Neural crest cell (in vitro differentiated cells): ENCODE data around the gene ANKFY1. TPM values are rescaled to one million over a fixed set of nuclear protein-coding genes. Genes with fewer than 3 reads are reported as not detected.
A peak's percentile ranks its signal among the peaks of the same experiment; 100 is the strongest.

Experiments used
- DNase-seq: peaks from one replicate; pipeline ENCODE4 v3.0.0; 2021; ENCODE audit warnings: low read depth, mixed read lengths, low spot score
- H3K27ac Mint-ChIP-seq: one replicate; pipeline ENCODE4 v1.8.0; 2021; ENCODE audit warnings: mild to moderate bottlenecking, mixed read lengths; ENCODE audit not compliant: unreplicated experiment
- H3K27me3 Mint-ChIP-seq: 2 replicates; pipeline ENCODE4 v1.8.0; 2021; ENCODE audit warnings: low read depth, mild to moderate bottlenecking, mixed read lengths
- H3K36me3 Mint-ChIP-seq: 2 replicates; pipeline ENCODE4 v1.8.0; 2021; ENCODE audit warnings: low read depth, mild to moderate bottlenecking, mixed read lengths
- H3K4me1 Mint-ChIP-seq: 2 replicates; pipeline ENCODE4 v1.8.0; 2021; ENCODE audit warnings: mixed read lengths
- H3K4me3 Mint-ChIP-seq: one replicate; pipeline ENCODE4 v1.8.0; 2021; ENCODE audit warnings: mild to moderate bottlenecking, mixed read lengths
- H3K9me3 Mint-ChIP-seq: 2 replicates; pipeline ENCODE4 v1.8.0; 2021; ENCODE audit warnings: mixed read lengths
- CTCF ChIP-seq: fragments of 200-600 bp; sonication (generic); conservative IDR thresholded peaks from 2 replicates; pipeline ENCODE4 v1.5.0; 2021; ENCODE audit warnings: antibody characterized with exemption, mild to moderate bottlenecking
- total RNA-seq: library from RNA; stranded (reverse); gene quantifications from 2 replicates; pipeline ENCODE4 v1.2.1, GENCODE V29; 2021

The ANKFY1 gene
- total RNA-seq, 1 donor from 2014 or later = 73.5 TPM

DNA sequence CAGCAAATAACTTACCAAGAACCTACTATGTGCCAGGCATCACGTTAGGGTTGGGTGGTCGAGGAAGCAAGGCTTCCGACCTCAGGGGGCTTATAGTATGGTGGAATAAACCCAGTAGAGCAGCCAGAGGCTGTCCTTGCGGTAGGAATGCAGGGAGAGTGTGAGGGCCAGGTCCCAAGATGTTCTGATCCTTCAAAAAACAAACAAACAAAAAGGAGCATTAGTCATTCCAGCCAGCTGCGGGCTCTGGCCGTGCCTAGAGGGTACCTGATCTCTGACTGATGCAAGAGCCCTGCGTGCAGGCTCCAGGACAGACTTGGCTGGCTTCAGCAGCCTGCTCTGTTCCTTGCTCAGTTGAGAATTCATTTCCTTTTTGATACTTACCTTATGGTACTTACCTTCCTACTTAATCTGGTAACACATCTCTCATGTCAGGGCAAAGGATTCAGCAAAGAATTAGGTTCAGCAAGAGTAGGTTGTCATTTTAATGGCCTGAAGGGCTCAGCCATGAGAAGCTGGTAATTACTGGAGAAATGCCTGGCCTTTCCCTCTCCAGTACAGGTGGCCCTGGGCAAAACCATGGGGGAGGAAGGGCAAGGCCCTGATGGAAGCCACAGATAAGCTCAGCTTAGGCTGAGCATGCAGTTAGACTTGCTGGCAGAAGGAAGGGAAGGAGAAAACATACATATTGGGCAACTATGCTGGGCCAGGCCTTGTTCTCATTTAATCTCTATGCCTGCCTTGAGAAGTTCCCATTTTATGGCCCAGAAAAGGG lies 102.4 kb downstream of the ANKFY1 start:
- Mint-ChIP-seq H3K4me1 (peaks cover 17% of the 10 kb centered on the region), H3K36me3 (no peaks in the 10 kb centered on the region), H3K27ac (peak overlapping the region; percentile 8), H3K27me3 (no peaks in the 10 kb centered on the region), H3K4me3 (no peak overlapping the region), H3K9me3 (no peaks in the 10 kb centered on the region)
- no peak for DNase-seq
- TF ChIP-seq CTCF = no peak

GRCh38 chr17:4160294-4160859 lies 103.4 kb downstream of the ANKFY1 start:
- TF ChIP-seq CTCF = no peak
- peaks cover 17% of the 10 kb centered on the region for H3K4me1 Mint-ChIP-seq
- no peaks in the 10 kb centered on the region for H3K9me3 Mint-ChIP-seq
- H3K36me3 Mint-ChIP-seq = no peaks in the 10 kb centered on the region
- no peak for DNase-seq
- no peaks in the 10 kb centered on the region for H3K27me3 Mint-ChIP-seq
- H3K27ac Mint-ChIP-seq = no peak overlapping the region
- no peak overlapping the region for H3K4me3 Mint-ChIP-seq

DNA sequence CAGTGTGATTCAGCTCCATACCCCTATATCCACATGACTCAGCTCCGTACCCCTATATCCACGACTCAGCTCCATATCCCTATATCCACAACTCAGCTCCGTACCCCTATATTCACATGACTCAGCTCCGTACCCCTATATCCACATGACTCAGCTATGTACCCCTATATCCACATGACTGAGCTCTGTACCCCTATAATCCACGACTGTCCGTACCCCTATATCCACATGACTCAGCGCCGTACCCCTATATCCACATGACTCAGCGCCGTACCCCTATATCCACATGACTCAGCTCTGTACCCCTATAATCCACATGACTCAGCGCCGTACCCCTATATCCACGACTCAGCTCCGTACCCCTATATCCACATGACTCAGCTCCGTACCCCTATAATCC lies 104.0 kb downstream of the ANKFY1 start:
- Mint-ChIP-seq H3K9me3 (no peaks in the 10 kb centered on the region), H3K36me3 (no peaks in the 10 kb centered on the region), H3K27ac (no peak overlapping the region), H3K27me3 (no peaks in the 10 kb centered on the region), H3K4me3 (peak overlapping the region; percentile 0), H3K4me1 (peaks cover 17% of the 10 kb centered on the region)
- DNase-seq = no peak
- TF ChIP-seq CTCF = no peak

DNA sequence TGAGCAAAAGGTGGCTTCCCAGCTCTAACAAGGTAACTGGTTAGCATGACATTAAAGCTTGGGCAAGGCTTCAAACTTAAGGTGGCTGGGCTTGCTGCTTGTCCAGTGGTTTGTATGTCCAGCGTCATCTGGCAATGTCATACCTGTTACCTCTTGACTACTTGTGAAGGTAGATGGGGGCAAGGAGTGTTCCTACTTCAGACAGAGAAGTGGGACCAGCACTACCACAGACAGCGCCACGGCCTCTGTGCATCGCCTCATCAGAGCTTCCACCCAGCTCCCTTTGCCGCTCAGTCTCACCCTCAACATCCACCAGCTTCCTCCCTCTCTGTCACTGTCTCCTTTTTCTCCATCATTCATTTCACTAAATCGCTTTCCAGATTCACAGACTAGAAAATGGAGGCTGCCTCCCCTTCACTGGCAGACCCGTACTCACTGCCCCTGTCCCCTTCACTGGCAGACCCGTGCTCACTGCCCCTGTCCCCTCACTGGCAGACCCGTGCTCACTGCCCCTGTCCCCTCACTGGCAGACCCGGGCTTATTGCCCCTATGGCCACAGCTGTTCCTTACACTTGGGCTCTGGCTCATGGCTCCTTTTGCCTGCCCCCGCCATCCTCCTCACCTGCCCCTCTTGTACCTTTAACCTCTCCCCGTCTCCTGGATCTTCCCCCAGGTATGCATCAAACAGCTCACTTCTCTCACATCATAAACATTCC lies 106.0 kb downstream of the ANKFY1 start:
- H3K4me1 Mint-ChIP-seq = peaks cover 12% of the 10 kb centered on the region
- peak overlapping the region; percentile 91 for H3K27ac Mint-ChIP-seq
- H3K9me3 Mint-ChIP-seq = no peaks in the 10 kb centered on the region
- H3K36me3 Mint-ChIP-seq = no peaks in the 10 kb centered on the region
- no peak overlapping the region for H3K4me3 Mint-ChIP-seq
- no peak for DNase-seq
- TF ChIP-seq CTCF = no peak
- no peaks in the 10 kb centered on the region for H3K27me3 Mint-ChIP-seq

DNA sequence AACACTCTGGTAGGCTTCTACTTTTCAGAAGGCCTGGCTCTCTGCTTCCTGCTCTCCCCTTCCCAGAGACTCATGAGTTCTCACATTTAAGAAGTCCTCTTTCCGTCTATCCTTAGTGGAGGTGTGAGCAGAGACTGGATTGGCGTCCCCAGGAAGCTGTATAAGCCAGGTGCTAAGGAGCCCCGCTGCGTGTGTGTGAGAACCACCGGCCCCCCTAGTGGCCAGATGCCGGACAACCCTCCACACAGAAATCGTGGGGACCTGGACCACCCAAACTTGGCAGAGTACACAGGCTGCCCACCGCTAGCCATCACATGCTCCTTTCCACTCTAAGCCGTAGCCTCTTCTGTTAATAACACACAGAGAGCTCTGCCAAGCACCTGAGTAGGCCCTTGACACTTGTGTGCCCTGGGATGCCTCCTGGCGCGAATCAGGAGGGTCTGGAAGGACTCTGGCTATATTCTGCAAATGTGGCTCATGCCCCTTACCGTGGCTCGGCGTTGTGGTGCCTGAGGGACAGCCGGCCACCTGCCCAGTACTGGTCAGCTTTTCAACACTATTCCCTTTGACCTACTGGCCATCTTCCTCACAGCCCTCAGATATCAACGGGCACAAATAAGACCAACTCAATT lies 106.9 kb downstream of the ANKFY1 start:
- Mint-ChIP-seq H3K4me1 (peaks cover 8% of the 10 kb centered on the region), H3K36me3 (no peaks in the 10 kb centered on the region), H3K27ac (no peak overlapping the region), H3K9me3 (no peaks in the 10 kb centered on the region), H3K27me3 (no peaks in the 10 kb centered on the region), H3K4me3 (no peak overlapping the region)
- DNase-seq = peak; percentile 14
- peak; percentile 40 for TF ChIP-seq CTCF
